ENCODE results near the gene UCN3.
"Not testable (repeated sequence)": the region's sequence is repeated elsewhere in the genome, so short reads cannot be mapped to it uniquely, and the experiment has no call there.

UCN3 gene

DNA sequence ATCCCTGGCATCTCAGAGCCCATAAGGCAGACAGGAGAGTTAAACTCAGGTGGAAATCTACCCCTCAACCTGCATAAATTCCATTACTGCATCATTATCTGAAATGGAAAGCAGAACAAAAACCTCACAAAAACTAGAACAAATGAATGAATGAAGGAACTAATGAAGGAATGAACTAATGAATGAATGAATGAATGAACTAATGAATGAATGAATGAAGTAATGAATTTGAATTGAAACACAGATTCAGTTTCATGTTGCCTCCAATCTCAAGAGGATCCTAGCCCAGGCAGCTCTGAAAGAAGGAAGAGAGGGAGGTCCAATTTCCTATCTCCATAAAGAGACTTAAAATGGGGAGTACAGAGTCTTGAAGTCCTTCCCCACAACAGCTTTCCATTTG is 1.9 kb upstream of the UCN3 start:
- H3K4me3 ChIP-seq (ENCODE audit: low read length), result no peak overlapping the region
- no peak for DNase-seq (ENCODE audit: low read depth, low spot score)

- no peak overlapping the region for H3K4me3 ChIP-seq (ENCODE audit: low read length)
- DNase-seq (ENCODE audit: low read depth, low spot score), result no peak
Measured at GRCh38 chr10:5364374-5364773, 392 bp upstream of the UCN3 start.

DNA sequence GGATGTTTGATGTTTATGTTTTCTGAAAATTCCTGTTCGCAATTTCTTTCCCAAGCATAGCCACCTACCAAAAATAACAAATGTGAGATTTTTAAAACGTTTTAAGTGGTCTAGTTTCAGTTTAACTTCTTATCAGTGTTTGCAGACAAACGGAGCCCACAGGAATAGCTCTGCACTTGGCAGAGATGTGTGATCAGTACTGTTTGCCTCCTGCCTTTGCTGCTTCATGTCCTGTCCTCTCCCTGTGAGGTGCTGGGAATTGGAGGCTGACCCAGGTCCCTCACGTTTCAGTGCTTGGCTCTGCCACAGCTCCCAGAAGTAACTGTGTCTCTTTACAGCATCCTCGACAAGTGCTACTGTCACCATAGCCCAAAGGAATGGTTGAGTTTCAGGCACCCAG is 1.2 kb downstream of the UCN3 start:
- no peak for DNase-seq (ENCODE audit: low read depth, low spot score)

DNA sequence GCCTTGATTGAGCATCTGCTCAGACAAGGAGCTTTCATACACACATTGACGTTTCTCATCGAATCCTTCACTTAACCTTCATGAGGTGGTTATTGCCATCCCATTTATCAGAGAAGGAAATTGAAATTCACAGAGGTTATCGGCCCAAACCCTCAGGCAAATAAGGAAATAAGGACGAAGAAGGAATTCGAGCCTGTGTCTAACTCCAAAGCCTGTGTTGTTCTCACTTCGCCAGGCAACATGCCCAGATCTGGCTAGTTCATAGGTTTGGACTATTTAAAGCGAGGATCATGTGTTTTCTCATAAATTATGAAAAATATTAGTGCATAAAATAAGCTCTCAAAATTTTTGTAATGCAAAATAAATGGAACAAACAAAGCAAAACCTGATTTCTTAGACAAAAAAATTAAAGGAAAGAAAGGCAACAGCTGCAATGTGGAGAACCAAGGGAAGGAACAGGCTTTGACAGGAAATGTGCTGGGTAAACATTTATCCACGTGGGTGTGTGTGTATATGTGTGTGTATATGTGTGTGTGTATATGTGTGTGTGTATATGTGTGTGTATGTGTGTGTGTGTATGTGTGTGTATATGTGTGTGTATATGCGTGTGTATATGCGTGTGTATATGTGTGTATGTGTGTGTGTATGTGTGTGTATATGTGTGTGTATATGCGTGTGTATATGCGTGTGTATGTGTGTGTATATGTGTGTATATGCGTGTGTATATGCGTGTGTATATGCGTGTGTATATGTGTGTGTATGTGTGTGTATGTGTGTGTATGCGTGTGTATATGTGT is 4.8 kb downstream of the UCN3 start:
- DNase-seq (ENCODE audit: low read depth, low spot score), result no peak
- H3K4me3 ChIP-seq (ENCODE audit: low read length), result no peak overlapping the region

More for the DNA sequence above, 1.2 kb downstream of the UCN3 start:
- no peak overlapping the region for H3K4me3 ChIP-seq (ENCODE audit: low read length)

GRCh38 chr10:5370493-5371352 is 6.0 kb downstream of the UCN3 start:
- no peak overlapping the region for H3K4me3 ChIP-seq (ENCODE audit: low read length)

GRCh38 chr10:5373307-5373706 is 8.5 kb downstream of the UCN3 start:
- no peak overlapping the region for H3K4me3 ChIP-seq (ENCODE audit: low read length)
- no peak for DNase-seq (ENCODE audit: low read depth, low spot score)

More at GRCh38 chr10:5370493-5371352, 6.0 kb downstream of the UCN3 start:
- no peak for DNase-seq (ENCODE audit: low read depth, low spot score)

GRCh38 chr10:5373891-5374611 is 9.3 kb downstream of the UCN3 start:
- DNase-seq (ENCODE audit: low read depth, low spot score), result no peak
- no peak overlapping the region for H3K4me3 ChIP-seq (ENCODE audit: low read length)

DNA sequence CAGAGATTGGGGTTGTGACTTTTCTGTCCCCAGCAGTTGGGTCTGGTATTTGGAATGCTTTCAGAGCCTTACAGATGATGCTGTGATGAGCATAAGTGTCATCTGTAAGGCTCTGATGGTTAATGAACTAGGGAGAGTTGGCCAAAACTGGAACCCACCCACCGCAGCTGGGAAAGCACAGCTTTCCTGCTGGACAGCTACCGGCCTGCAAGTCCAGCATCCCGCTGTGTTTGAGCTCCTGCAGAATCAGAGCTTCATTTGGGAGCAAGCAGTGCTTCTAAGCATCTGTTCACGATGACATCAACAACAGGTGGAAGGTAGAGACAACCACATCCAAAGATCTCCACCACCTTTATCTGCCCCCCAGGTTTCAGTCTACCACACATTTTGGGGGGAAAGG is 11.7 kb downstream of the UCN3 start:
- H3K4me3 ChIP-seq (ENCODE audit: low read length), result no peak overlapping the region
- no peak for DNase-seq (ENCODE audit: low read depth, low spot score)

GRCh38 chr10:5379202-5379601 is 14.4 kb downstream of the UCN3 start:
- not testable (repeated sequence) for DNase-seq (ENCODE audit: low read depth, low spot score); H3K4me3 ChIP-seq (ENCODE audit: low read length)

DNA sequence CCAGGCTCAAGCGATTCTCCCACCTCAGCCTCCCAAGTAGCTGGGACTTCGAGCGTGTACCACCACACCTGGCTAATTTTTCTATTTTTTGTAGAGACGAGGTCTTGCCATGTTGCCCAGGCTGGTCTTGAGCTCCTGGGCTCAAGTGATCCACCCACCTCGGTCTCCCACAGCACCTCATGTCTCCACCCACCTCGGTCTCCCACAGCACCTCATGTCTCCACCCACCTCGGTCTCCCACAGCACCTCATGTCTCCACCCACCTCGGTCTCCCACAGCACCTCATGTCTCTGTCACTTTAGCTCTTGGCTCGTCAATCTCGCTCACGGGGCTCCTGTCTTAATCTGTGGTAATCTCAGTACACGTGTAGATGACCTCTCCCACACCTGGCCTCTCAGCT is 15.6 kb downstream of the UCN3 start:
- not testable (repeated sequence) for DNase-seq (ENCODE audit: low read depth, low spot score); H3K4me3 ChIP-seq (ENCODE audit: low read length)

- DNase-seq (ENCODE audit: low read depth, low spot score), result no peak
Measured at GRCh38 chr10:5381187-5381586, 16.4 kb downstream of the UCN3 start.

DNA sequence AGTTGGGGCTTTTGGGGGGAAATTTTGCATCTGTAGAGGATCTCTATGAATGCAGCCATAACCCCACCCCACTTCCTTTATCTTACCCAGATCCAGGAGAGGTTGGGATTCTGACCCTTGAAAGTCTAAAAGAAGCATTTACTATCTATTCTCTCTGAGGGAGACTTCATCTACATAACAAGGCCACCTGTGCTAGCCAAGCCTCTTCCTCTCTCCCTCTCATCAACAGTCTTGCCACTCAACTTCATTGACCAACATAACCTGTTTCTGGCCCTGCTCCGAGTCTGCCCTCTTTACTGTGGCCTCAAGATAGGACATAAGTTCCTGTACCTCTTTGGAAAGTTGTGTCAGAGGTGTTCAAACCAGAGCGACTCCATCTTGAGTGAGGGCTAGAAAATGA is 20.5 kb downstream of the UCN3 start:
- no peak for DNase-seq (ENCODE audit: low read depth, low spot score)
- no peak overlapping the region for H3K4me3 ChIP-seq (ENCODE audit: low read length)

More at GRCh38 chr10:5381187-5381586, 16.4 kb downstream of the UCN3 start:
- no peak overlapping the region for H3K4me3 ChIP-seq (ENCODE audit: low read length)

DNA sequence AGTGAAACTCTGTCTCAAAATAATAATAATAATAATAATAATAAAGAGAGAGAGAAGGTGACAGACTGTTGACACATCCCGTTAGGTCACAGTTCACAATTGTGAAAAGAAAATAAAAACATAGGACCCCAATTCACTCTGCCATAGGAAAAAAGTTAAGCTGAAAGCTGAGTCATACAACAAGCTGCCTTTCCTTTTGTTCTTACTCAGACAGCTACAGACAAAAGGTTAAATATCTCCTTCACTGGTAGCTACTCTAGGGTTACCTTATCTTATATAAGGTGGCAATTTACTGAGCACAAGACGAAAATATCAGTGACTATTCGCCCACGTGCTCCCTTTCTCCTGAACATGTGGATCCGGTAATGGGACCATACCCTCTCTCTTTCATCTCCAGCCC is 22.4 kb downstream of the UCN3 start:
- DNase-seq (ENCODE audit: low read depth, low spot score), result no peak
- no peak overlapping the region for H3K4me3 ChIP-seq (ENCODE audit: low read length)

GRCh38 chr10:5390607-5391205 is 25.9 kb downstream of the UCN3 start:
- H3K4me3 ChIP-seq (ENCODE audit: low read length), result no peak overlapping the region

DNA sequence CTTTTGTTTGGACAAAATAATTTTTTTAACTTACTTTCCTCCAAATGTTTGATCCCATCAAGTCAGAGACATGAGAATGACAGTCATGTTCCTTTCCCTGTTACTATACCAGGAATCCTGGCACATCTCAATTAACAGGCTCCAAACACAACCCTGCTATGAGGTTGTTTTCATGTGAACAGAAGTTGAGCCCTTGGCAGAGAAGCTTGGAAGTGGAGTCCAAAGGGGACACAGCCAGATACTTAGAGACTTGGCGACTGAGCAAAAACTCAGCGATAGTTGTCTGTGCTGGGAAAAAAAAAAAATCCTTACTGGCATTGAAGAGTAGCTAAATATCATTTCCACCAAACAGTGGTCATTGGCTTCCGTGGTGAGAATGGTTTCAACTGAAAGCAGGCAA is 27.0 kb downstream of the UCN3 start:
- no peak overlapping the region for H3K4me3 ChIP-seq (ENCODE audit: low read length)
- no peak for DNase-seq (ENCODE audit: low read depth, low spot score)

More at GRCh38 chr10:5390607-5391205, 25.9 kb downstream of the UCN3 start:
- DNase-seq (ENCODE audit: low read depth, low spot score), result no peak

DNA sequence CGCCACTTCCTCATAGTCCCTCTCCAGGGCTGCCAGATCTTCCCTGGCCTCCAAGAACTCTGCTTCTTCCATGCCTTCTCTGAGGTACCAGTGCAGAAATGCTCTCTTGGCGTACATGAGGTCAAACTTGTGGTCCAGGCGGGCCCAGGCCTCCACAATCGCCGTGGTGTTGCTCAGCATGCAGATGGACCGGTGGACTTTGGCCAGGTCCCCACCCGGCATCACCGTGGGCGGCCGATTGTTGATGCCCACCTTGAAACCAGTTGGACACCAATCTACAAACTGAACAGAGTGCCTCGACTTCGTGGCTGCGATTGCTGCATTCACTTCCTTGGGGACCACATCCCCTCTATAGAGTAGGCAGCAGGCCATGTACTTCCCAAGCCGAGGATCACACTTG is 28.8 kb downstream of the UCN3 start:
- no peak for DNase-seq (ENCODE audit: low read depth, low spot score)
- no peak overlapping the region for H3K4me3 ChIP-seq (ENCODE audit: low read length)

- no peak for DNase-seq (ENCODE audit: low read depth, low spot score)
Measured at GRCh38 chr10:5395168-5395567, 30.4 kb downstream of the UCN3 start.

DNA sequence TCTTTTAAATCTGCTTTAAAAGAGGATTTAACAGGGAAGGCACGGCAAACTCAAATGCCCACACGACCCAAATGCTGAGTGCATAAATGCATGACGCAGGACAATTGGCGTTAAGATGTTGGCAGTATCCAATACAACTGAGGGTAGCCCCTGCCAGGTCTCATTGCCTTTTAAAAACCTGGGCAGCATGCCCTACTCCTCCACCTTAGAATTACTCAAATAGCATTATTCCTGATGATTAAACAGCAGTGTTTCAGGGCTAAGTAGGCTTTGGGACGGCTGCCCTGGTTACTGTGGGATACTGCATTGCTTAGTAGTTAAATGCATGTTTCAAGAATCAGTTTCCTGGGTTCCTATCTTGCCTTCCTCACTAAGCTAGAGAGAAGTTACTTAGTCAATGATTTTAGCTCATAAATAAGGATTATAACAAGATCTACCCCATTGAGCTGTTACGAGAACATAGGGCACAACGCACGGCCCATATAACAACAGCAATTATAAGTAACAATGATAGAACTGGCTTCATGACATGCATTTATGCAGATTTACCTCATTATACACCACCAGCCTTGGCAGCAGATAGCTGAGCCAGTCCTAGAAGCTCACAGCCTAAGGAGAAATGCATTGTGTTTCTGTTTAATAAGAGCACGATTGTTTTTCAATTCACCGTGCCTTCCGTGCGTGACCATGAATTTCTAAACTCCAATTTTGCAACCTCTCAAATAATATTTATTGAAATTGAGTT is 32.0 kb downstream of the UCN3 start:
- no peak for DNase-seq (ENCODE audit: low read depth, low spot score)
- no peak overlapping the region for H3K4me3 ChIP-seq (ENCODE audit: low read length)

More at GRCh38 chr10:5395168-5395567, 30.4 kb downstream of the UCN3 start:
- no peak overlapping the region for H3K4me3 ChIP-seq (ENCODE audit: low read length)

DNA sequence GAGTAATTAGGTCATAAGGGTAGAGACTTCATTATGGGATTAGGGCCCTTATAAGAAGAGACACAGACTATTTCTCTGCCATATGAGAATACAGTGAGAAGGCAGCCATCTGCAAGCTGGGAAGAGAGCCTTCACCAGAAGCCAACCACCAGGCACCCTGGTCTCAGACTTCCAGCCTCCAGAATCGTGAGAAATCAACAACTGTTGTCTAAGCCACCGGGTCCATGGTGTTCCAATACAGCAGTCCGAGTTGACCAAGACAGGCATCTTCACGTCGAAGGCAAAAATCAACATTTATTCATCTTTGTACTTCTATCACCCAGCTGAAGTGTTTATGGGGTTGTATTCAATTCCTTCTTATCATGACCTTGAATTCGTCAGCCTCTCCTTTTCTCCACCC is 34.6 kb downstream of the UCN3 start:
- H3K4me3 ChIP-seq (ENCODE audit: low read length), result no peak overlapping the region
- DNase-seq (ENCODE audit: low read depth, low spot score), result no peak

Data from Jurkat, Clone E6-1 (cell line).